GM04504 (cell line): ENCODE results near the gene OPA1.
A peak's percentile ranks its signal among the peaks of the same experiment; 100 is the strongest.

Experiments used
- DNase-seq: peaks from one replicate; pipeline ENCODE4 v3.0.0-alpha.2; 2012; ENCODE audit warnings: low read depth

The OPA1 gene

DNA sequence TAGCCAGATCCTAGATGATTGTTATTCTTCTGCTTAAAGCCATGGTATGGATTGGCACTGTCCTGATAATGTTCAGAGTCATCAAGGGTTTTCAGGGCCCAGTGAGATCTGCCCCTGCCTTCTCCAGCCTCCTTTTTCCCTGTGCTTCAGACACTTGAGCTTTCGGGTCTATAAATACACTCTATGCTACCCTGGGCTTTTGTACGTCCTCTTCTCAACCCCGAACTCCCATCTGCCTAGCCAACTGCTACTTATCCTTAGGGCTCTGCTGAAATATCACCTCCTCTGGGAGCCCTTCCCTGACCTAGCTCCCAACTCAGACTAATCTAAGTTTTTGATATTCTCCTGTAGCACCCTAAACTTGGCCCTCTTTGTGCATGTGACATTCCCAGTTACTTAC, 115.3 kb downstream of the OPA1 start:
- no peak for DNase-seq

DNA sequence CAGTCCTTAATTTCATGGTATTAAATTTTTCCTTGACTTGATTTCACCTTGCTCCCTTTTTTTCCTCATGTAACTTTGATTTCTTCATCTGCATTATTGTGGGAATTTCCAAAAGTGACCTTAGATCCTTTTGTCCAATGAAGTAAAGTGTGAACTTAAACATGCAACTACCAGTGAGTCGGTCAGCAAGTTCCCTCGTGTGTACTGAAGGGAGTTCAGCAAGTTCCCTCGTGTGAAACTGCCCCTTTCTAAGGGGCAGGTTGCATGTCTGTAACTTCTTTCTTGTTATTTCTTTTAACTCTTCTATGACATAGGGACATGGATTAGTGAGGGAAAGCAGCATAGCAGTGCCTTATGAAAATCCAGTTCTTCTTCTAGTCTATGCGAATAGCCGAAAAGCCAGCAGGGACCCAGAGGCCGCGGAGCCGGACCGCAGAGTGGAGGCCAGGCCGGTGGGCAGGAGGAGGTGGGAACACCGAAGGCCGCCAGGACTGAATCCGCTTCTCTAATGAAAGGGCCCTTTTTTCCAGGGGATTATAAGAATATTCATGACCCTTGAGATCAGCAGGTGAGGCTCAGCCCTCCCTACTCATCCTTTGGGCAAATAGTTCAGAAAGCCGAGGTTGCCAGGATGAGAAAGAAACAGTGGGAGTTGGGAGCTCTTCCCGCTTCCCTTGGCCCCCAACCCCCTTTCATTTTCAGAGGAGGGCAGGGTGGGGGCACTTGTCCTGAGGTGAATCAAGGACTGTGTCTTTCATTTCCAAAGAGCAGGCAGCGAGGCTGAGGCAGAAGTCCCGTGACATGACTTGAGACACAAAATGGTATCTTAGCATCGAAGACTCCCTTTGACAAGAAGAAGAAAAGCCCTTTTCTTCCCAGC, 117.5 kb downstream of the OPA1 start:
- no peak for DNase-seq

- DNase-seq = no peak
These were observed 118.1 kb downstream of the OPA1 start for GRCh38 chr3:193711166-193711485.

DNA sequence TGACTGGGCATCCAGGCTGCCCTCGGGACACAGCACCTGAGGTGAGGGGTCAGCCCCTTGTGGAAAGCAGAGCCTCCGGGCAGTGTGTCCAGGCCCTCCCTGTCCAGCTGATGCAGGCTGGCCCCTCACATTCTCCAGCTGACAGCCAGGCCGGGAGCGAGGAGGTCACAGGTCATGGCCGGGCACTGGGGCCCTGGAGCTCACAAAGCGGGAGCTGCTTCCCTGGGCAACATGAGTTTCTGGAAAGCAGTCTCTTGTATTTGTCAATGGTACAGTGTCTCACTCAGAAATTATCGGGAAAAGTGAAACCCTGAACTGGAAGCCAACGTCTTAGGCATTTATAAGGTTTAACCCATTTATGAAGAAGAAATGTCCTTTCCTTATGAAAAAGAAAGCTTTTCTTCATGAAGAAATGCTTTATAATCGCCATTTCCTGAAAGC, 118.5 kb downstream of the OPA1 start:
- no peak for DNase-seq

DNA sequence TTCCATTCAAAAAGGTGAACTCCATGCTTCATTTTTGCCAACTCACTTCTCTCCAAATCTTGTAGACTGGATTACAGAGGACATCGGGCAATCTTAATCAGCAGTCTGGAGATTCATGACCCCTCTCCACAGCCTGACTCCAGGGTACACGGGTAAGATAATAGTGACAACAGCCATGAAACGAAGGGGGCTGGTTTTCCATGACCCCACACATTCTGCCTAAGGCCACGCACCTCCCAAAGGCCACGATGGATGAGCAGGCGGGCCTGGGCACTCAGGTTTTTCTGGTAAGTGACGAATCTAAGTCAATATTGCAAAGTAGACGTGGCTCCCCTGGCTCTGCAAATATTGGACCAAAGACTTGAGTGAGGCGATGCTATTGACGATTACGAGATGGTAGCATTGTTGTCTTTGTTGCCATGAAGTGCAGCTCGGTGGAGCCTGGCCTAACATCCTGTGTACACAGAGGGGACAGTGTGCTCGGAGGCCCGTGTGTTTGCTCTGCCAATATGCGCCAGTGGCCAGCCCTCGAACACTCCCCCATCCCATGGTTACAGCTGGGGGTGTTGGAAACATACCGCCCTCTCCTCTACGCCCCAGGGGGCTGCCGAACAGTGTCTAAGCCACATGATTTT, 119.1 kb downstream of the OPA1 start:
- DNase-seq = no peak

GRCh38 chr3:193712938-193713337, 119.9 kb downstream of the OPA1 start:
- DNase-seq = no peak

GRCh38 chr3:193714523-193715137, 121.6 kb downstream of the OPA1 start:
- no peak for DNase-seq

DNA sequence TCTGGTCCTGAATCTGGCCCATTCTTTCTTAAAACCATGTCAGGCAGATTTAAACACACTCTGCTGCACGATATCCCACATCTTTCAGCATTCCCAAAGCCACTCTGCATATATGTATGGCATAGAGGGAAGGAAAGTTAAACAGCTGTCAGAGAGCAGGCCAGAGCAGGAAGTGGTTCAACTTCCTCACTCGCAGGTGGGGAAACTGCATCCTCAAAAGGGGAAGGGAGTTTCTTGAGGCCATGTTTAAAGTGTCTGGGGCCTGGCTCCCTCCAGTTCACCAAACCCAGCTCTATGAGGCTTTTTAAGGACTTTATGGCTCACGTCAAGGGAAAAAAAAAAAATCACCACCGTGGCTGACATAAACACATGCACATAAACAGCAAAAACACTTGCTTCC, 123.1 kb downstream of the OPA1 start:
- DNase-seq = no peak

DNA sequence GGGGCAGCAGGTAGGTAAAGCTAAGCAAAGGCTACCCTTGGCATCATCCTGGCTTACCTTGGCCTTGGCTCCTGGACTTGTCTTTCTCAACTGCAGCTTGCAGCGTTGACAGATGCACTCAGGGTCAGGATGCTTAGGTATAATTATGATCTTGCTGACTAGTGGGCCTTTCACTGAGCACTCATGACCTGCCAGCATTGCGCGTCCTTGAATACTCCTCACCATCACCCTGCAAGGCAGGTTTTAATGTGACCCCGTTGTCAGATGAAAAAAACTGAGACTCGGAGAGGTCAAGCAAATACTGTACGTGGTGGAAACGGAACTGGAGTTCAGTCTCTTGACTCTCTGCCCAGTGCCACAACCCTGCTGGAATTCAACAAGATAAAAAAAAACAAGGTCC, 126.7 kb downstream of the OPA1 start:
- DNase-seq = no peak

DNA sequence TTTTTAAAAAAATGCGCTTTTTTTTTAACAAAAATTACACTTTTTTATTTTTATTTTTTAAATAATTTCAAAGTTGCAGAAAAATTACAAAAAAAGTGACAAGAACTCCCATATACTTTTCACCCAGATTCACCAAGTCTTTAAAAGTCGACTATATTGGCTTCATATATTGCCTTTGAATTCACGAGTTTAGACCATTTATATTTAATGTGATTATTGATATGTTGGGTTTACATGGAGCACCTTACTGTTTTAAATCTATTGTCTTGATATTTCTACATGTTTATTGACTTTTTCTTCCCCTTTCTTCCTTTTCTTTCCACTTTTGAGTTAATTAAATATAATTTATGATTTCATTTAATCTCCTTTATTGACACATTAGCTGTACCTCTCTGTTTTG, 127.2 kb downstream of the OPA1 start:
- DNase-seq = no peak

DNA sequence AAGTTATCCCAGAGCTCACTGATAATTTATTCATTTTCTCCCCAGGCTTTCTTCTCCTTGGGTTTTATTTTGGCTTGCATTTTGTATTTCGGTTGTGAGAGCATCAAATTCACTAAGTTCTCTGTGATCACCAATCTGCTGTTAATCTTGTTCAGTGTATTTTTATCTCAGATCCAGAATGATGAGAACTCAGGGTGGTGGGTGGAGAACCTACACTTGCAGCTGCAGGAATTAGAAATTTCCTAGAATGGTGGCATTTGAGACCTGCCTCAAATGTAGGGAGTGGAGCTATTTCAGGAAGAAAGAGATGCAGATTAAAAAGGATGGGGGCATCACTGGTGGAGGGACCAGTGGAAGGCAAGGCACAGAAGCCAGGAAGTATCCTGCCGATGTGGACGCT, 129.6 kb downstream of the OPA1 start:
- DNase-seq = no peak

GRCh38 chr3:193727089-193727488, 134.1 kb downstream of the OPA1 start:
- no peak for DNase-seq

DNA sequence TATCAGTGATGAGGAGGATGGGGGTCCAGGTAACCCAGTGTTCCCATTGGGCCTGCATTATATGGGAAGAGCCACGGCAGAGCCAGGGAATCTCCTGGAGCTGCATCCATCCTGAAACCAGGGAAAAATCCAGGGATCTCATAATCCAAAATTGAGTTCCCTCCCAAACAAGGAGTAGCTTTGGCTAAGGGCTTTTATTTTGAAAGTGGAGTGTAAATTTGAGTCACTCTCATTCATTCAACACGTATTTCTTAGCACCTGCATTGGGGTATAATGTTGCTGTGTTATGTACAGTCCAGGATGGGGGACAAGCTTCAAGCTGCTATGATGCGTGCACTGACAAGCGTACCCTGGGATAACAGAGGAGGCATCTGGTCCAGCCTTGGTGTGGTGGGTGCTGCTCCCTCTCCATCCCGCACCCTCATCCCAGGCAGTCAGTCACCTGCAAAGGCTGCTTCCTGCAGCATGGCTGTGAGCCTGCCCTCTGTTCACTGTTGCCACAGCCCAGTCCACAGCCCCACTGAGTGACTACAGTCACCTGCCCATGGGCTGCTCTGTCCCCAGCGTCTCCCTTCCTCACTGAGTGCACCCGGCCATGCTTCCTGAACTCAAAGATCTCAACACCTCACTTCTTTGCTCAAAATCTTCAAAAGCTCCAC, 135.6 kb downstream of the OPA1 start:
- DNase-seq = no peak

GRCh38 chr3:193729088-193729465, 136.1 kb downstream of the OPA1 start:
- no peak for DNase-seq

GRCh38 chr3:193729601-193730000, 136.6 kb downstream of the OPA1 start:
- DNase-seq = no peak

DNA sequence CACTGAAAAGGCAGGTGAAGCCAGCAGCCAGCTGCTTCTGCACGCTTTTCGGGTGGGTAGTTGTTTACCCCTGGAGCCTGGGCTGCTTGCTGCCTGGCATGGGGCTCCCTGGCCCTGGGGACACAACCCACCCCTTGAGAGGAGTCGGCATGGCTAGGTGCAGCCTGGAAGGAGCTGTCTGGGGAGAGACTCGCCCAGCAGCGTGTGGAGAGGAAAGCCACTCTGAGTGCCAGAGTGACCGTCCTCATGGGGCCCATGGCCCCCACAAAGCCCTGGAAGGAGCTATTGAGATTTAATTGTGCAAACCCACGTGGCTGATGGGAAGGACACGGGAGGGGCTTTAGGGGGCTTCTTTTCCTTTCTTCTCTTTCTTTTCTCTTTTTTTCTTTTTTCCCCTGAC, 137.5 kb downstream of the OPA1 start:
- no peak for DNase-seq

DNA sequence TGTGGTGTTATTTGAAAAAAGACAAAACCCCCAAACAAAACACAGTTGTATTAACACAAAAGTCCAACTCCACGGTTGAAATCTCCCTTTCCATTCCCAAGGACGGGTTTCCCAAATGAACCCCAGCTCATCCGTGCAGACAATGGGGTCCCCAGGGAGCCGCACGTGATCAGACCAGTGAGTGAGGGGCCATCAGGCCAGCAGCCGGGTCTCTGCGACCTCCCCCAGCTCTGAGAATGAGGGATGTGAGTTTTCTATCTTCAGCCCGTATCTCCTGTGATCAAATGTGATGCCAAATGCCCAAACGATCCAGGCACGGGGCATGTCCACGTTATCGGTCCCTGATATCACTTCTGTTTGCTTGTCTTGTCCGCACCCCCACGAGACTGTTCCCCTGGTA, 138.0 kb downstream of the OPA1 start:
- DNase-seq = no peak

DNA sequence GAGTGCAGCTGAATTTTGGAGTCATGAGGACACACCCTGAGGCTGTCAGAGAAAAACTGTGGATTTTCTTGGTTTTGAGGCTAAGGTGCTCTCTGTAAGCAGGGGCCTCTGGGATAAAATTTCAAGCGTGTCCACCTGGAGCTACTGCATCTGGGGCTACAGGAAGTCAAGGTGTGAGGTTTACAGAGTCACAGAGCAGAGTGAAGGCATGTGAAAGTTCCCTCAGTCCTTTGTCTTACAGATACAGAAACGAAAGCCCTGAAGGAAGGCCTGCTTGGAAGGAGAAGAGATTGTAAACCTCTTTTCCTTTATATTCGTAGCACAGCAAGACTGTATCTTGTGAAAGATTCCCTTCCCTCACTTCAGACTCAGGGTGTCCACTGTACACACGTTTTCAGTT, 138.6 kb downstream of the OPA1 start:
- no peak for DNase-seq

GRCh38 chr3:193732391-193732790, 139.4 kb downstream of the OPA1 start:
- DNase-seq = peak; percentile 67

- DNase-seq = no peak
These were observed 139.8 kb downstream of the OPA1 start for GRCh38 chr3:193732827-193733226.

GRCh38 chr3:193734737-193735366, 141.8 kb downstream of the OPA1 start:
- DNase-seq = no peak

GRCh38 chr3:193735850-193736249, 142.8 kb downstream of the OPA1 start:
- DNase-seq = no peak
